ENCODE measurements around the gene LANCL1. TPM values are rescaled to one million over a fixed set of nuclear protein-coding genes. Genes with fewer than 3 reads are reported as not detected.

LANCL1 gene
- total RNA-seq, 1 experiment from 2014 or later = 35.9 TPM

DNA sequence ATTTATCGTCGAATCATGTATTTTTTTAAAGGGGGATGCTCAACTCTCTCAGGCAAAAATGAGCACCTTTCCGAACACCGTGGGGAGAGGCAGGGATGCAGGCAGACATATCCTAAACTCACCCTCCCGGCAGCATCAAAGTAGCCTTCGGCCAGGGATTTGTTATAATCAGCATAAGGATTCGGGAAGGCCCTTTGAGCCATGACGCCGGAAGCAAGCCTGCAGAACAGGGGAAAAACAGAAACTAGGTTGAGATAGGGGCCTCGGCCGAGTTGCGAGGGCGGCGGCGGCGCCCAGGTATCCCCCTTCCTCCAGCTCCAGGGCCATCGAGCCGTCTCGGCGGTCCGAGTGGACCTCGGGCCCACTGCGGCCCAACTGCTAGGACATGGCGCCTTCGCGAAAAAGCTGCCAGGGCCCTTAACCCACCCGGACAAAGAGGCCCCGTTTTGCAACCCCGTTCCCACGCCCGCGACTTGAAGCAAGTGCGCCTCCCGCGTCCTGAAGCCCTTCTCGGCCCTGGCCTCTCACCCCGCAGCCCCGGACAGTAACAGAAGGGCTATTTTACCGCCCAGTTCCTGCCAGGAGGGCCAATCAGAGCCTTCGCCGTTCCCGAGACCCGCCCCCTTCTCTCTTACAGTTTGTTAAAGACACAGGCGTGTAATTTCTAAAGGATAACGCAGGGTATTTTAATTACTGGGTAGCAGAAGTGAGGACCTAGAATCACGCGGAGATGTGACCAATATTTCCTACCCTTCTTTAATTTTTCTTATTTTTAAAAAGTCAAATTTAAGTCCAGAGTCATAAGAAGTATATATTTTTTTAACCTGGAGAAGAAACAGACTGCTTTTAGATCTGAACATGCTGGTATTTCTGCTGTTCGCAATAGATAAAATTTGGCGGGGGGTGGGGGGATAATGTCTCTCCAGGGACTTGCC, at the start of gene LANCL1 (continued):
- TF ChIP-seq ZNF138 (CRISPR knock-in tag; conservative IDR thresholded peaks at IDR 0.05) (no peak), ETV6 (CRISPR knock-in tag; IDR thresholded peaks at IDR 0.05) (peak; percentile 77; the same call in 1 of the 2 replicates), SP1 (CRISPR knock-in tag; conservative IDR thresholded peaks at IDR 0.05) (peak; percentile 29; the same call in 1 of the 2 replicates), ZNF416 (CRISPR knock-in tag; IDR thresholded peaks at IDR 0.05) (no peak), GRHL2 (CRISPR knock-in tag; IDR thresholded peaks at IDR 0.05; ENCODE audit: insufficient replicate concordance, severe bottlenecking) (no peak), ZNF317 (CRISPR knock-in tag; IDR thresholded peaks at IDR 0.05; ENCODE audit: borderline replicate concordance, low read depth) (no peak), NR2C2 (CRISPR knock-in tag; IDR thresholded peaks at IDR 0.05) (no peak), E2F5 (CRISPR knock-in tag; IDR thresholded peaks at IDR 0.05) (peak; percentile 28; the same call in 1 of the 2 replicates), NR1H2 (CRISPR knock-in tag; IDR thresholded peaks at IDR 0.05) (no peak), TEAD1 (CRISPR knock-in tag; IDR thresholded peaks at IDR 0.05) (no peak), CBFB (CRISPR knock-in tag; IDR thresholded peaks at IDR 0.05; ENCODE audit: low read depth) (no peak), ATF6 (CRISPR knock-in tag; IDR thresholded peaks at IDR 0.05) (no peak), AFF4 (CRISPR knock-in tag; IDR thresholded peaks at IDR 0.05; ENCODE audit: borderline replicate concordance) (no peak), STAT6 (CRISPR knock-in tag; conservative IDR thresholded peaks at IDR 0.05; ENCODE audit: low read depth) (no peak), ATF1 (CRISPR knock-in tag; IDR thresholded peaks at IDR 0.05) (no peak), ZNF396 (CRISPR knock-in tag; IDR thresholded peaks at IDR 0.05; ENCODE audit: borderline replicate concordance) (no peak), KAT7 (CRISPR knock-in tag; IDR thresholded peaks at IDR 0.05; ENCODE audit: borderline replicate concordance) (no peak), PRRX2 (CRISPR knock-in tag; IDR thresholded peaks at IDR 0.05) (no peak), CREB1 (CRISPR knock-in tag; IDR thresholded peaks at IDR 0.05) (no peak), SOX15 (CRISPR knock-in tag; IDR thresholded peaks at IDR 0.05) (no peak), IRF2 (CRISPR knock-in tag; IDR thresholded peaks at IDR 0.05; ENCODE audit: borderline replicate concordance, low read depth) (no peak), TP53 (CRISPR knock-in tag; IDR thresholded peaks at IDR 0.05) (no peak), ELF4 (CRISPR knock-in tag; IDR thresholded peaks at IDR 0.05; ENCODE audit: low read depth) (no peak), GABPB1 (CRISPR knock-in tag; IDR thresholded peaks at IDR 0.05) (peak; percentile 74; the same call in 1 of the 2 replicates), NFATC4 (CRISPR knock-in tag; IDR thresholded peaks at IDR 0.05) (no peak)
- TF ChIP-seq, protein P1, sequence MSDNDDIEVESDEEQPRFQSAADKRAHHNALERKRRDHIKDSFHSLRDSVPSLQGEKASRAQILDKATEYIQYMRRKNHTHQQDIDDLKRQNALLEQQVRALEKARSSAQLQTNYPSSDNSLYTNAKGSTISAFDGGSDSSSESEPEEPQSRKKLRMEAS (CRISPR knock-in tag; IDR thresholded peaks at IDR 0.05) = peak; percentile 39; the same call in 1 of the 2 replicates
- TF ChIP-seq, protein P2, sequence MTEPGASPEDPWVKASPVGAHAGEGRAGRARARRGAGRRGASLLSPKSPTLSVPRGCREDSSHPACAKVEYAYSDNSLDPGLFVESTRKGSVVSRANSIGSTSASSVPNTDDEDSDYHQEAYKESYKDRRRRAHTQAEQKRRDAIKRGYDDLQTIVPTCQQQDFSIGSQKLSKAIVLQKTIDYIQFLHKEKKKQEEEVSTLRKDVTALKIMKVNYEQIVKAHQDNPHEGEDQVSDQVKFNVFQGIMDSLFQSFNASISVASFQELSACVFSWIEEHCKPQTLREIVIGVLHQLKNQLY (CRISPR knock-in tag; IDR thresholded peaks at IDR 0.05) = no peak
- TF ChIP-seq, protein P3, sequence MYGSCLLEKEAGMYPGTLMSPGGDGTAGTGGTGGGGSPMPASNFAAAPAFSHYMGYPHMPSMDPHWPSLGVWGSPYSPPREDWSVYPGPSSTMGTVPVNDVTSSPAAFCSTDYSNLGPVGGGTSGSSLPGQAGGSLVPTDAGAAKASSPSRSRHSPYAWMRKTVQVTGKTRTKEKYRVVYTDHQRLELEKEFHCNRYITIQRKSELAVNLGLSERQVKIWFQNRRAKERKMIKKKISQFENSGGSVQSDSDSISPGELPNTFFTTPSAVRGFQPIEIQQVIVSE (CRISPR knock-in tag; IDR thresholded peaks at IDR 0.05; ENCODE audit: borderline replicate concordance) = no peak
